NOMO-1 treated with dmso at 0.1 percent for 144 hours (cell line): ENCODE results near the gene TMEM163.
"Not testable (repeated sequence)": the region's sequence is repeated elsewhere in the genome, so short reads cannot be mapped to it uniquely, and the experiment has no call there.

Source experiments
- DNase-seq: peaks from one replicate; lab custom pipeline; 2025; ENCODE audit not compliant: unreplicated experiment; lab: John Stamatoyannopoulos, UW

The TMEM163 gene

DNA sequence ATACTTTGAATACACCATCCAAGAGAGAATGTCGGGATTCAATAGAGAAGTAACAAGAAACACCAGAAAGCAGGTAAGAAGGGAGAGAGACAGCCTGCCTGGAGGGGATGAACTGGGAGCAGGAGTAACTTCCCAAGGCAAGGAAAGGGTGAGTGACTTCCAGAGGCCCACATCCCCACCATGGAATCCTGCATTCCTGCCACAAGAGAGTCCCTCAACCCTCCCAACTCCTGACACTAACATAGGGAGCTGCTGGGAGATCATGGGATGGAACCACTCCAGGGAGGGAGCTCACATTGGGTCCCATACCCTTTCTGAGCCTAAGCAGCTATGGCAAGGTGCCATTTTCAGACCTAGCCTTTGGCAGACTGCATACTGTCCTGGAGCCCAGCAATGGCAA lies 5.5 kb upstream of the TMEM163 start:
- DNase-seq: no peak

DNA sequence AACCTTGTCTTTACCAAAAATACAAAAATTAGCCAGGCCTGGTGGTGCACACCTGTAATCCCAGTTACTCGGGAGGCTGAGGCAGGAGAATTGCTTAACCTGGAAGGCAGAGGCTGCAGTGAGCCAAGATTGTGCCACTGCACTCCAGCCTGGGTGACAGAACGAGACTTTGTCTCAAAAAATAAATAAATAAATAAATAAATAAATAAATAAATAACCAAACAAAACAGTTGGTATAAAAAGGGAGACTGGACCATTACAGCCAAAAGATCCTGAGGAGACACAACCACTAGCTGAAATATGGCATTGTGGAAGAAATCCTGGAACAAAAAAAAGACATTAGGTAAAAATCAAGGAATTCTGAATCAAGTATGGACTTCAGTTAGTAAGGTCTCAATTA lies 4.9 kb upstream of the TMEM163 start:
- not testable (repeated sequence) for DNase-seq

GRCh38 chr2:134722728-134723127 lies 3.9 kb upstream of the TMEM163 start:
- no peak for DNase-seq

GRCh38 chr2:134721596-134721995 lies 2.8 kb upstream of the TMEM163 start:
- DNase-seq: no peak

GRCh38 chr2:134718023-134718816 lies 580 bp downstream of the TMEM163 start:
- DNase-seq: no peak

- DNase-seq: no peak
Observed at GRCh38 chr2:134717286-134718022, 1.3 kb downstream of the TMEM163 start.

DNA sequence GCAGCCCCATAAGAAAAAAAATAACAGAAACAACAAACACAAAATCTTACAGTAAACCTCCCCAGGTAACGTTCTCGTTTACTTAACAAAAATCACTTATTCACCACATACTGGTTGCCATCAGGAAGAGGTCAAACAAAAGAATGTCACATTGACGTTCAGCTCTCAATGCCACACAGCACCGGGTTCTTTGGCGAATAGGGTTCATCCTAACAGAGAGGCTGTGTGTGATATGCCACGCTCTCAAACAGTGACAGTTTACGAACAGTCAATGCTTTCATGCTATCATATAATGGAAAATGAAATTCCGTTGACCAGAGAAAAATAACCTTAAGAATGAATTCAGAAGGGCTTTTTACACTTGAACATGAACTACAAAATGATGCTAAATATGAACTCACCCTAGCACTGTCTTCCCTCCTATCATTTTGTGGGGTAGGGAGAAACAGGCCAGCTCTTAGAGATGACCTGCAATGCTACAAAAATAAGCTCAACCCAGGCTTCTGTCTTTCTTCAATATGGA lies 2.0 kb downstream of the TMEM163 start:
- no peak for DNase-seq

DNA sequence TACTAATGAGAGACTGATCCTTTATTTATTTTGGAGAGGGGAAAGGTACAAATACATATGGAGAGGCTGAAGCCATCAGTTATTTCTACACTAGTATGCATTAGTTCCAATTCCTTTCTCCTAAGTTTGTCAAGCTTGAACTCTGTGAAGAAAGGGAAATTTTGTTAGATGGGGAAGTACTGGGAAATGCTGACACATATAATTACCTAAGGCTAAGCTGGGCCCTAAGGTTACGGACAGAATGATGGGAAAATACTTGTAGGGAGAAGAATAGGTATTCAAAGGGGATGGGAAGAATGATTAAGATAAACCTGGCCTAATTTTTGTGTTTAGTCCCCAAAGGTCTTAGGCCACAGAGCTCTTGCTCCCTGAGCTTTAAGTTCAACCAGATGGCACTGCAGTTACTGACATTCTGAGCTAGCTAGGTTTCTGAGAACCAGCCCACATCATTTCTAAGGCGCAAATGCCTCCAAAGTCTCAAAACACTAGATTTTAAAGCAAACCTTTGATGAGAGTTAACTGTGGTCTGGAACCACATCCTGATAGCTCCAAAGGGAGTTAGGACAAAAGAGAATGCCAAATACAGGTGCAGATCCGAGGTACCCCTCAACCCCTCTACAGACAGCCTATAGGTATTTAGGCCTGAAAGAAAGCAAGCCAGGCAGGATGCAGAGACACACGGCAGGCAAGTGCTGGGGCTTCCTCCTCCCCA lies 2.7 kb downstream of the TMEM163 start:
- DNase-seq: no peak

DNA sequence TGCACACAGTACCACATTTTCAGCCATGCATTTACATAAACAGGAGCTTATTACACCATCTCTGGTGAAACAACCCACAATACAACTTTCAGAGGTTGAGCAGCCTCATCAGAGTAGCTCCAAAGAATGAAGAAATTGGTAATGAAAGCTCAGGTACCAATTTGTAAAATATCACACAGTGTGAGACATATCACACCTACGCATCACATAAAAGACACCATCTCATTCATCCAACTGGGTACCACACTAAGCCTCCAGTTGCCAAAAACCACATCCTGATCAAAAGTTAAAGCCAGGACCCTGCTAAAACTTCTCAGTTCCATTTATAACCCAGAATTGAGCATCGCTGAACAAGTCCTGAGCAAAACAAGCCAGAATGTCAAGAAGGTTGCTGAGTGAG lies 4.6 kb downstream of the TMEM163 start:
- DNase-seq: no peak

- no peak for DNase-seq
Observed at GRCh38 chr2:134713606-134714005, 5.2 kb downstream of the TMEM163 start.

- no peak for DNase-seq
Observed at GRCh38 chr2:134713176-134713575, 5.6 kb downstream of the TMEM163 start.

DNA sequence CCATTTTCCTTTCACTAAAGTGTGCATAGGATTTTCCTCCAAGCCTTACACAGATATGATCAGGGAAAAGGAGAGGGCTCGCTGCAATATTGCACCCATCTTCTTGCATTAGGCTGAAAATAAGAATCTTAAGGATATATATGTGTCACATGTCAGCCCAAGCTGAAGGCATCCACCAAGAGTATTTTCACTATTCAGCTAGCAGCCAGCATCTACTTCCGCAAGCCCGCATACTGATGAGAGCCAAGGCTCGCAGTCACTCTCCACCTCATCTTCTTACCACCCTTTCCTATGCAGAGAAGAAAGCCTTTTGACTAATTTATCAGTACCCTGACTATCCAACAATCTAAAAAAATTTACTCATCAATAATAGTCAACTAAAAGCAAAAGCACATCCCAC lies 6.1 kb downstream of the TMEM163 start:
- no peak for DNase-seq

- no peak for DNase-seq
Observed at GRCh38 chr2:134712299-134712698, 6.5 kb downstream of the TMEM163 start.

DNA sequence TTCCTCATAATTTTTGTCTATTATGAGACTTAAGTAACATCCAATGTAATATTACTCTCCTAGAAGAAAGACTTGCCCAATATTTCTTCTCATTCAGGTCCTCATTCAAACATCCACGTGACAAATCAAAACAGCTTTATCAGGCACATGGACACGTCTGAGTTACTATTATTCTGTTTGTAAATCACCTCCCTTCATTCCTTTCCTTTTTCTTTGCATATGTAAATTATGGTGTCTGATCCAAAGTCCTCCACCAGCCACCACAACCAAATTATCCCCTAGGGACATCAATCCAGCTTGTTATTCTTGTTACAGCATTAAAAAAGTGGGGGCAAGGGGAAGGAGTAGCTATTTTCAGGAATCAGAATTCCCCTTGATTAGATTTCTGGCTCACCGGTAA lies 7.1 kb downstream of the TMEM163 start:
- DNase-seq: no peak

DNA sequence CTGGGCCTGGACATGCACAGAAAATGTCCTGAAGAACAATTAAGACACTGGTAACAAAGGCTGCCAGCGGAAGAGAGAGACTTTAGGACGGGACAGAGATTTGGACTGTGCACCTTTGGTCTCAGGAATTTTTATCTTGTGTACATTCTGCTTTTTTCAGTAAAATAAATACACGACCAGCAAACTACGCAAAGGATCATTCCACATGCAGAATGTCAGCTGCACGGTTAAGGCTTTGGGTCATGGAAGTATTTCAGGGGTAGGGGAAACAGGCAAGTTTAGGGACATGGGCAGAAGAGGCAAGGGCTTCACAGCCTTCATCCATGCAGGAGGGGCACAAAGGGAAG lies 11.5 kb downstream of the TMEM163 start:
- no peak for DNase-seq

- DNase-seq: no peak
Observed at GRCh38 chr2:134706587-134707329, 12.0 kb downstream of the TMEM163 start.

- DNase-seq: no peak
Observed at GRCh38 chr2:134705861-134706586, 12.8 kb downstream of the TMEM163 start.

- DNase-seq: no peak
Observed at GRCh38 chr2:134704173-134704572, 14.6 kb downstream of the TMEM163 start.

DNA sequence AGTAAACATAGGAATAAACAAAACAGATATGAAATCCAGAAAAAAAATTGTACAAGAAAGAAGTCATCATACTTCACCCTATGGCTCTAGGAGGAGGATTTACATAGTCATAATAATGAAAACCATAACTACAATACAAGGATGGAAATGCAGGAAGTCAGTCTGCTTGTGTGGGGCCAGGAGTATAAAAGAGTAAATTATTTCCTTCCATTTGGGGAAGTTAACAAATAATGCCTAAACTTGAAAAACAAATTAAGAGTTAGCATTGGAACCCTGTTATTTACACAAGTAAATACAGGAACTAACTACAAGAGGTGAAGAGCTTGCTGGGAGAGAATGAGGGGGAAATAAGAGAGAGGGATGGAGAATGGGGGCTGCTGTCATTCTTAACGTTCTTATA lies 15.4 kb downstream of the TMEM163 start:
- DNase-seq: no peak

DNA sequence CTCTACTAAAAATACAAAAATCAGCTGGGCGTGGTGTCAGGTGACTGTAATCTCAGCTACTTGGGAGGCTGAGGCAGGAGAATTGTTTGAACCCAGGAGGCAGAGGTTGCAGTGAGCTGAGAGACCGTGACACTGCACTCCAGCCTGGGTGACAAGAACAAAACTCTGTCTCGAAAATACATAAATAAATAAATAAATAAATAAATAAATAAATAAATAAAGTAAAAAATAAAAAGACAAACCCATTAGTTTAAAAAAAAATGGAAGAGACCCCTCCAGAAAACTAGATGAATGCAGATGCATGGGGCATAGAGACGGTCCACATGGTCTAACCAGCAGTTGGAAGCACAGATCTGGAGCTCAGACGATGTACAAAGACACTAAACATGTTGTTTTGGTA lies 18.1 kb downstream of the TMEM163 start:
- no peak for DNase-seq
